ENCODE results near the gene RPL23.
A peak's percentile ranks its signal among the peaks of the same experiment; 100 is the strongest.

RPL23 gene

DNA sequence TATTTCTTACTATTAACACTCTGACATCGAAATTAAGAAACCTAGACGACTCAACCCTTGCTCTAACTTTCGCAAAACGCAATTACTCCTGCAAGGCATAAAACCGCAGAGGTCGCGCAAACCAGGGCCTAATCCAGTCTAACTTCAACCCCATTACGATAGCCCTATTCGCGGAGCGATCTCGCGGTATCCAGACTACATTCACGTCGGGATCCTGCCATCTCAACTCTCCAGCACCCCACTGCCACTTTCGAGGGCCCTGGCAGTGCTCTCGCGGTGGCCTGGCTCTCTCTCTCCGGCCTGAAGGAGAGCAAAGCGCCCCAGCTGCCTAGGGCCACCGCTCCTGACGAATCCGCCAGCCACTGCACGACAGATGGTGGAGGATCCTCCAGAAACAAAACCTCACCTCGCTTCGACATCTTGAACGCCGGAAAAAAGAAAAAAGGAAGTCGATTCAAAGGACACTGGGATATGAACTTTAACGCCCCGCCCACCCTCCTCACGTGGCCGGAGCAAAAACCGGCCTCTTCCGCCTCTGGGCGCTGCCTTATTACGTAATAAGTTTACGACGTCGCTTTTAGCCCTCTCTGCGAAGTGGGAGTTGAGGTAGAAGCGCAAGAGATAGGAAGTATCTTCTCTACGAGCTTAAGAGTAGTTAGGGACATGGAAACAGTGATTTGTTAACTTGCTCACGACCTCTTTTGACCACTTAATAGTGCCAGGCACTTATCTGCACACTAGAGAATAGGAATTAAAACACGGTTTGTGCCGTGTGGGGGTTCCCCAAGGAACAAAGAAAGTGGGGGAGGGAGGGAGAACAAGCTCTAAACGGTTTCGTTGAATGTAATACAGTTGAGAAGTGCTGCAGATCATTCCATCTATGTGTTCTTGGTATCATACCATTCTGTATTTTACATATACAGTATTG, at the start of gene RPL23:
RPL23 (minus strand) TSS at position 430 of the 928 bp plus-strand sequence; CDS start at position 419, 11 bp downstream.
- DNase-seq = peak; percentile 97

DNA sequence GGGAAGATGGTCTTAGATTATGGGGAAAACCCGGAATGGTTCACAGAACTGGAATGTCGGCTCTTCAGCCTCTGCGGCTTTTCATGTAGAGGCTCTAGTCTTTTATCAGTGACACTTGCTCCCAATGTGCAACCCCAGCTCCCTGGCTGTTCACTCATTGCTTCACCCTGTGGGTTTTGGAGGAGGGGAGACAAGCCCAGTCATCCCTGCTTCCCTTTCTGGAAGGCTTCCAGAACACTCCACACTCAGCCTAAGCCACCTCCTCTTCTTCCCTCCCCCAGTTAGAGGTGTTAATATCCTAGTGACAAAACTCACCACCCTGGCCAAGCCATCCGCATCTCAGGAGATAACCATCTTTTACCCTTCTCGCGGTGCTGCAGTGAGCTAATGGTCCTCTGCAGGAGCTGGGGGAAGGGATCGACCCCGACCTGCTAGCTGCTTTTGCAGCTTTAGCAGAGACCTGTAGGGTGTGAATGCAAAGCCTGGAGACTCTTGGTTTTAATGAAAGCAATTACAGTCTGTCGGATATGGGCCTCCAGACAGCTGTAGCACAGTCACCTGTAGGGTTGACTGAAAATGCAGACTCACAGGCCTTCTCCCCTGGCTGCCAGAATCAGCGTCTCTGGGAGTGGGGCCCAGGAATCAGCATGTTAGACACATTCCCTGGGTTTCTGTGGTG, 47.6 kb upstream of the RPL23 start:
- DNase-seq = peak; percentile 99

DNA sequence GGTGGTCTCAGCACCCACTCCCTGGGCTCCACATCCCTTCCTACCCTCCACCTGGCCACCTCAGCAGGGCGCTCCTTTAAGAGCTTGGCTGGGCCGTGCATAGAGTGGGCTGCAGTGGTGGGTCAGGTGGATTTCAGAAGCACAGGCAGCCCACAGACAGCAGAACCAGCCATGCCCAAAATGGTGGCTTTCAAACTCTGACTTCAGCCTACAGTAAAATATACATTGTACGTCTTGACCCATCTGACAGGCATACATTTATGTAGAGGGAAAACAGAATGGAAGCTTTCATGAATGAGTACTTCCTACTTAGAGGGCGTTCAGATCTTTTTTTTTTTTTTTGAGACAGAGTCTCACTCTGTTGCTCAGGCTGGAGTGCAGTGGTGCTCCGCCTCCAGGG, 45.9 kb upstream of the RPL23 start:
- no peak for DNase-seq

DNA sequence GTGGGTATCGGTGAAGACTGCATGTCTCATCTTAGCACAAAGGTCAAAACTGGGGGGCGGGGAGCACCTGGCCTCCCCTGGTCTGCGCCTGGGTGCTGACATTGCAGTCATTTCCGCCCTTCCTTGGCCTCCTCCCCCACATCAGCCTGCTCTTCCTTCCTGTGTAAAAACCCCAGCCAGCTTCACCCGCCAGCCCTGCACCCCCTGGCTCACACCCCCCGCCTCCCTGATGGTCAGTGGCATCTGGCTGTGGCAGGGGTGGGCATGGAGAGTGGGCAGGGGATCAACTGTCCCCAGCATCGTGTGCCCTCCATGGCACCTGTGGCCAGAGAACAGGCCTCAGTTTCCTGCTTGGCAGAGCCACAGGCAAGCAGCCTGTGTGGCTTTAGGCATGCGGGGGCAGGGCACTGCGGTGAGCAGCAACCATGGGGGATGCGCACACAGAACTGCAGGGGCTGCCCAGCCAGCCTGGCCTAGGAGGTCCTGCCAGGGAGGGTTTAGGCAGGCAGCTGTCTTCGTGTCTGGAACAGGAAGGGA, 45.4 kb upstream of the RPL23 start:
- DNase-seq = no peak

DNA sequence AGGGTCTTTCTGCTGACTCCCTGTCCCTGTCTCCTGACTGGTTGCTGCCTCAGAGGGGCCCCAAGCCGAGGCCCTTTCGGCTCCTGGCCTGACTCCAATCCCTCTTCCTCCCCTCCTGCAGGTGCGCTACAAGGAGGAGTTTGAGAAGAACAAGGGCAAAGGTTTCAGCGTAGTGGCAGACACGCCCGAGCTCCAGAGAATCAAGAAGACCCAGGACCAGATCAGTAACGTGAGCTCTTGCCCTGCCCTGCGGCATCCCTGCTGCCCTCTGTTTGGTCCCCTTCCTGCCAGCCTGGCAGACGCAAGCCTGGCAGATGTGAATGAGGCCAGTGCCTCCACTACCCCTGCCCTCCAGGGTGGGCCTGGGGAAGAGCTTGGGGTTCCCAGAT, 44.8 kb upstream of the RPL23 start:
- no peak for DNase-seq

DNA sequence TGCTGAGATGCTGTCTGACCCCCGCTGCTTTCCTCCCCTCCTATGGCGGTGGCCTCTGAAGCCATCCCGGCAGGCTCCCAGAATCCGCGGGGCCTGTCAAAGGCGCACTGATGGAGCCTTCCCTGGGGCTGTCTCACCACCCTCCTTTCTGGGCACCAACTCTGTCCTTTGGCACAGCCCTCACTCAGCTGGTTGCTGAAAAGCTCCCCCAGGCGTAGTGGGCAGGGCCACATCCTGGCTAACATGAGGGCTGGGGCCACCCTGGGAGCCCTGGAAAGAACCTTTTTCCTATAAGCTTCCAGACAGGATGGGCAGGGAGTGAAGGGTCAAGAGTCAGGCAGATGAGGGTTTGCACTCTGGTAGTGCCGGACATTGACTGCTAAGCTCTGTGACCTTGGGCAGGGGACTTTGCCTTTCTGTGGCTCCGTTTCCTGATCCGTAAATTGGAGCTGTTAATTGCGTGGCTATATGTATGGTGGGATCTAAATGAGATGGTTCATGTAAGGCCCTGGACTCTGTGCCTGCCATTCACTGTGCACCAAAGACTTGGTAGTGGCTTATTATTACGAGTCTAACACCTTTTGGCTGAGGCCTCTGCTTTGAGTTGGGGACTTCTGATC, 44.3 kb upstream of the RPL23 start:
- DNase-seq = no peak

DNA sequence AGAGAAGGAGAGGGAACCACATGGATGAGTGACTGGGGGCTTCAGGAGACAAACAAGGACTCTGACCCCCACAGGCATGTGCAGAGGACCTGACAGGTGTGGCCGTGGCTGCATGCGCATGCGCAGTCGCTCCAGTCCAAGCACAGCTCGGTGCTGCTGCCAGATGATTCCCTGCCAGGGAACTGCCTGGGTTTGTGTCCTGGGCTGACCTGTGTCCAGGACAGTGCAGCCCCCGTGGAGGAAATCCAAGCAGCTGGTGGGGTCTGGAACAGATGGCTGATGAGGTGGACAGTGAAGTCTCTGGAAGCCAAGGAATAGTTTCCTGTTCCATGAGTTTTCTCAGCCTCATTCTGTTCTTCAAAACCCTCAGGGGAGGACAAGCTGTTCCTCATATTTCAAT, 43.7 kb upstream of the RPL23 start:
- DNase-seq = no peak

DNA sequence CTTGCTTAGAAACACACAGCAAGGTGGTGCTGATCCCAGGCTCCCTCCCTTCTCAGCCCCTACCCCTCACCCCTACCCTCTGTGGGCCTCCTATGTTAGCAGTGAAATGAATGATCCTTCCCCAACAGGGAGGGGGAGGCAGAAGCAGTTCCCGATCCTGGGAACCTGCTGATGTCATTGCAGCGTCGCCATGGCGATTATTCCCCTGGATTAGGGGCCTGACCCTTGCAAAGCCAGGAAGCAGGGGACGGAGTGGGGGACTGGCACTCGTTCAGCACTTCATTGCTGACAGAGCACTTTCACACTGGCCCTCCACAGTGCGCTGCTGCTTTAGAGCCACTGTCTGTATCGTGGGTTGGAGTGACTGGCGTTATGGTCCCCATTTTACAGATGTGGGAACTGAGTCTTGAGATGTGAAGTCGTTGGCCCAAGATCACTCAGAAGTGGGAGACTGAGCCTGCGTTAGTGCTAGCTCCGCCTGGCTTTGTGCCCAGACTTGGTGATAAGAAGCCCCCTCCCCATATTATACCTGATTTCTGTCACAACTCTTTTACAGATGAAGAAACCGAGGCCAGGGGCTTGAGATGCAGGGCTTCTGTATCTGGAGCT, 42.9 kb upstream of the RPL23 start:
- no peak for DNase-seq

DNA sequence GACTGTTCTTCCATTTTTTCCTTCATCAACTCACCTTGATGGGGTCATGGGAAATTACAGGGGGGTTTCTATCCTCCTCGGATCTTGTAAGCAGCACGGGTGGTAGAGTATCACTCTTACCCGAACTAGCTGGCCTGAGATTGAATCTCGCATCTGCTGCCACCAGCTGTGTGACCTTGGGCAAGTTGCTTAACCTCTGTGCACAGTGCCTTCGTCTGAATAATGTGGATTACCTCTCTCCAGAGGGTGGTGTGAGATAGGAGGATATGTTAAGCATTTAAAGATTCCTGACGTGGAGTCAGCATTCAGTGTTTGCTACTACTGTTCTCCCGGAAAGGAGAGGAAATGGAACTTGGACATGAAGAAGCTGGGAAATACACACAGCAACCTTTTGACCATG, 40.8 kb upstream of the RPL23 start:
- DNase-seq = no peak

DNA sequence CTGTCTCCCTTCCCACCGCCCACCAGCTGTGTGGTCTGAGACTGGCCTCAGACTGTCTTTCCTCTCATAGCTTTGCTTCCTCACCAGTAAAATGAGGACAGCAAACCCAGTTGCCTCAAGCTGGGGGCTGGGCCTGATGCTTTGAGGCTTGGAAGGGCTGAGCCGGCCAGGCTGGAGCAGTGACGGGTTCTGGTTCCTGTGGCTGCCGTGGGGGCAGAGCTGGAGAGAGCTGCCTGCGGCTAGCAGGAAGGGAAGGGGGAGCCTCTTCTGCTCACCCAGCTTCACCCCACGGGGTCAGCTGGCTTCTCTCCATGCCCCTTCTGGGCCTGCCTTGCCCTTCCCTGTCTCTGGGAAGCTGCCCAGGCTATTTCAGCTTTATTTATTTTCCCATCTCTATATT, 40.1 kb upstream of the RPL23 start:
- no peak for DNase-seq

DNA sequence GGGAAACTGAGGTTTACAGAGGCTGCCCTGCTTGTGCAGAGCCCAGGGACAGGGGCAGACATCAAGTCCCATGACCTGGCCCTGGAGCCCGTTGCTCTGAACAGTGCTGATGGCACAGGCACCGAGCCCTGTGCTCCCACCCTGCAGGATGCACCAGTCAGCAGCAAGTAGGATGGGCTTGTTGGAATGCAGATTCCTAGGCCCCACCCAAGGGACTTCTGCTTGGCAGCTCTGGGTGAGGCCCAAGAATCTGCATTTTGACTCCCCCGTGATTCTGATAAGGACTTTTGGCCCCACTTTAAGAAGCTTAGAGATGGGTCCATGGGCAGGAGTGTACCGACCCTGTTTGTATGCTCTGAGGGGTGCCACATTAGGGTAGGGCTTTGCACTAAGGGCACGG, 39.6 kb upstream of the RPL23 start:
- no peak for DNase-seq

DNA sequence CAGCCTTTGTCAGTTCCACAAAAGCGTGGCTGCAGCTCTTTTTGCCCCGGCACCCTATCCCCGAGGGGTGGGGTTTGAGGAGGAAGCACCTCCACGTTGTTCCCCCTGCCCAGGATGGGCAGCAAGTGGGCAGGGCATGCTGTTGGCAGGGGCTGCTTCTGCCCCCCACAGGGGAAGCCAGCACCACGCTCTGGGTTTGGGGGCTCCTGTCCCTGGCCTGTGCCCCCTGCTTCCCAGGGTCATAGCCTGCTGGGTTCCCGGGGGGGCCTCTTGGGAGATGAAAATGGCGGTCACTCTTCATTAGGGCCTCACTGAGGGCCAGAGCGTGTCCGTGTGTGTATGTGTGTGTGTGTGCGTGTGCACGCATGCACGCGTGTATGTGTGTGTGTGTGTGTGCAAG, 39.1 kb upstream of the RPL23 start:
- DNase-seq = no peak

DNA sequence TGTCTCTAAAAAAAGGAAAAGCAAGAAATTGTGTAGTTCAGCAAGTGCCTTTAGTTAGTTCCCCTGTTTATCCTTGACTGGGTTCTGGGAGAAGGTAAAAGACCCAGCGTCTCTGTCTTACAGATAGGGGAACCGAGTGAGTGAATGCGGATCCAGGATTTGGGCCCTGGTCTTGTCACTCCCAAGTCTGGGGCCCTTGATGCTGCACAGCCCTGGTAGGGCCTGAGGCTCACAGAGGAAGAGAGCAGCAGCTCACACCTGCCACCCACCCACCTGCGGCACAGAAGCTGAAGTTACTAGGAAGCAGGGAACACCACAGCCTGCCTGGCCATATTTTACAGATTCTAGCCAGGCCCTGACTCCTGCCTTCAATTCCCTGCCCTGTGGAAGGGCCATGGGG, 38.6 kb upstream of the RPL23 start:
- no peak for DNase-seq

DNA sequence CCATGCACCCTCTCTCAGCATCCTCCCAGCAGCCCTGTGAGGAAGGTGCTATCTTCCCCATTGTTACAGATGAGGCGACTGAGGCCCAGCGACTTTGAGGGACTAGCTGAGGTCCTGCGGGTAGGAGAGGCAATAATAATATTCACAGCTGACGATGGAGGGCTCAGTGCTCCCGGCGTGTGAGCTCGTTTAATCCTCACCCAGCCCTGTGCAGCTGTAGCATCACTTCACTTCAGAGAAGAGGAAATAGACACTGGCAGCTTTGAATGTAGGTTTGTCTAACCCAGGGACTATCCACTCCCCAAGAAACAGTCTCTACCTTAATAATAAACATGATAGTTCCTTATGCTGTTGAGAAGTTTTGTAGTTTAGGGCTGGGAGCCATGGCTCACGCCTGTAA, 37.9 kb upstream of the RPL23 start:
- DNase-seq = no peak

DNA sequence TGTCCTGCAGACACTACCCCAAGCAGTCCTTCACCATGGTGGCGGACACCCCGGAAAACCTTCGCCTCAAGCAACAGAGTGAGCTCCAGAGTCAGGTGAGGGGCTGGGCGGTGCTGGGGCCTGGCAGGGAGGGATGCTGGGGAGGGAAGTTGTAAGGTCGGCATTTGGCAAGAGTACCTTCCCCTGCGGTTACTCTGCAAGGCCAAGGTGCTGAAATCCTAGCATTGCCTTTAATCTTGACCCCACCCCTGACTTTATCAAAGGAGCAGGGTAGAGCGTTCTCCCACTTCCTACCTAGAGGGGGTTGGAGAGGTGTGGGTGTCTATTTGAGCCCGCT, 36.9 kb upstream of the RPL23 start:
- no peak for DNase-seq

DNA sequence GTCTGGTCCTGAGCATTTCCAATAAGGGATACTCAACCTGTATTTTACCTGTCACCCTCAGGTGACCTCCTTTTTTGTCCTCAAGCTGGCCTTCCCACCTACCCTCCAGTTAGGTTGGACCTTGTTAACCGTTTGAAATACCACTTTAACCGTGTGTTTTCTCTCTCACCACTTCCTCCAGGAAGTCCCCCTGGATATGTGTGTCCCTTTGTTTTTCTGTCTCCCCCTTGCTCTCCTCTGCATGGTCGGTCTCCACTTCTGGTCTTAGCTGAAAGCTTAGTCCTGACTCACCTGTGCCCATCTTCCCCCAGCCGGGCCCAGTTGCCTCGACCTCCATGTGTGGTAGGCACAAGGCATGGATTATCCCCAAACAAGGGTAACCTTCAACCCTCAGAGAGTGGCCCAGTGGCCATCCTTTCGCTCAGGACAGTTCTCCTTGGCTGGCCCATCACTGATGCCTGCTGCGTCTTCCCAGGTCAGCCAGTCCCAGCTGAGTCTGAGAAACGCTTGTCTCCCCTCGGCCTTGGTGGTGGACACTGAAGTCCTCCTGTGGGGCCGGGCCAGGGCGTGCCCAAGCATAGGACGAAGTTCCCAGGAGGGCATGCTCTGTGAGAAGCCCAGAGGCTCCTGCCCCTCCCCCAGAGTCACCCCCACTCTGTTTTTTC, 36.4 kb upstream of the RPL23 start:
- no peak for DNase-seq

DNA sequence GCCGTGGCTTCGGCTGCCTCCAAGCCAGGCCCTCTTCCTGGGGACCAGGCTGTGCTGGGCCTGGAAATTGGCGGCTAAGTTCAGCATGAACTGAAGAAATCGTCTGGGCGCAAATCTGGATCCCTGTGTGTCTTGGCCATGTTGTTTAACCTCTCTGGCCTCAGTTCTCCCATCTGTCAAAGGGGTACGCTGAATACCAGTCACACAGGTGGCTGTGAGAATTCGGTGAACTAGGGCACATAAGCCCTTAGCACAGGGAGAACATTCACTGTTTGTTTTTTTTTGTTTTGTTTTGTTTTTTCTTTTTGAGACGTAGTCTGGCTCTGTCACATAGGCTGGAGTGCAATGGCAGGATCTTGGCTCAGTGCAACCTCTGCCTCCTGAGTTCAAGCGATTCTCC, 35.3 kb upstream of the RPL23 start:
- no peak for DNase-seq

DNA sequence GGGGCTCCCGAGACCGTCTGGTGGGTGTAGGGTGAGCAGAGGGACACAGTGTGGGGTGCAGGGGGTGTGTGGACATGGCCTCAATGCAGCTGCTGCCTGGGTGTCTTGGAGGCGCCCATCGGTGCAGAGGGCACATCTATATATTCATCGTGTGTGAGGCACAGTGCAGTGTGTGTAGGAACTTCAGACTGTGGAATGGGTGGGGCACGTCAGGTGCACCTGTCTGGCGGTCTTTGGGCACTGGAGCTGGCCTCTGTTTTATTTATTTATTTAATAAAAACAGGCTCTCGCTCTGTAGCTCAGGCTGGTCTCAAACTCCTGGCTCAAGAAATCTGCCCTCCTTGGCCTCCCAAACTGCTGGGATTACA, 33.1 kb upstream of the RPL23 start:
- no peak for DNase-seq

DNA sequence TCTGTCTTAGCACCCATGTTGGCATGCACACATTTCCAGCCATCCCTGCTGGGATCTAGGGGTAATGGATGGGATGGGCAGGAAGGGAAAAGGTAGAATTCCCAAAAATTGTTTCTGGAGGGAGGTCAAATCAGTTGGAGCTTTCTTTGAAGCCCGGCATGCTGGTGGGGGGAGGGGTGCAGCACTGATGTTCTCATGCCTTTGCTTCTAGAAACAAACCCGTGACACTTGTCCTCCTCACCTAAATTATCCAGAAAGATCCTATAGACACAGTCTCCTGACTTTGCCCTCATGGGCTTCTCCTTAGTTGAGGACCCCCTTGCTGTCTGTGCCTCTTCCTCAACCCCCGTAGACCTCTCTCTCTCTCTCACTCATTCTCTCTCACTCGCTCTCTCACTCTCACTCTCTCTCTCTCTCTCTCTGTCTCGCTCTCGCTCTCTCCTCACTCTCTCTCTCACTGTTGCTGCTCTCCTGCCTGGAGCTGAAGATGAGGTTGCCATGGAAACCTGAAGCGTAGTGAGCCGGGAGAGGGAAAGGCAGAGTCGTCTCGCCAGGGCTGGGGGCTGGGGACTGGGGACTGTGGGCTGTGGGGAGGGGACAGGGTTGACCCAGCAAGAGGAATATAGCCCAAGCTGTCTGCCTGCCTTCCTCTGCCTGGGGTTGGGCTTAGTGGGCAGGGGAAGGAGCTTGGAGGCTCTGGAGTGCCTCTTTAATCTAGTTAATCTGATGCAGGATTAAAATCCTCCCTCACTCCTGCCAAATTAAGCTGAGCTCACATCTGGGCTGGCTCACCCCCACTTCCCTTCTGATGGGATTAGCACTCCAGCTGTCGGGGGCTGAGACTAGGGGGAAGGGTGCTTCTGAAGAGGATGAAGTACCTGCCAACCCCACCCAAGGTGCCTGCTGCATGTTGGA, 32.5 kb upstream of the RPL23 start:
- DNase-seq = no peak

DNA sequence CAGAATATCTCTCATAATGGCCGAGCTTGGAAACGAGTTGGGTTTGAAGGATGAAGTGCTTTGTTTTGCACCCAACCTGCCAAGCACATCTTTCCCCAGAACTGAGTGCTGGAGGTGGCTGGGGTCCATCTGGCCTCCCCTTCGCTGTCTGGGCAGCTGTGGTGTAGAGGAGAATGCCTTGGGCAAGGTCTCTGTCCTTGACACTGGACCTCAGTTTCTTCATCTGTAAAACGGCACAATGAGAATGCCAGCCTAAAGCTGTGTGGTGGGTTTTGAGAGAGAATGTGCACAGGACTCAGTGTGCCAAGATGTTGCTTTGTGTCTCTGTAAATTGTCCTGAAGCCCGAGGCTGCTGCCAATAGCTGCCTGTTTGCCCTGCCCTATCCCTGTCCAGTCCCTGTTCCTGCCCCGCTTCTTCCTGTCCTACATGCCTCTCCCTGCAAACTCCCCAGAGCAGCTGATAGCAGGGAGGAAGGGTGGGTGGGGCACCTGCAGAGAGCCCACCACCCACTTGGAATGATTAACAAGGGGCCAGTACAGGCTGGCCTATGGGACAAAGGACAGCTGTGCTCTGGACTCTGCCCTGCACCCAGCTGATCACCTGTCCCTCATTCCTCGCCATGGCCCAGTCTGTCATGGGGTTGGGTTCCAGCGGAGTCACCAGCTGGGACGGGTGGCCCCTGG, 31.7 kb upstream of the RPL23 start:
- DNase-seq = no peak

All from EL (cell line).